Activated naive CD8-positive, alpha-beta T cell treated with anti-CD3 and anti-CD28 coated beads, Interleukin-2, amount 50 U/mL, for 24 hours (primary cell): ENCODE measurements around the gene TP63.
"Not testable (repeated sequence)": the region's sequence is repeated elsewhere in the genome, so short reads cannot be mapped to it uniquely, and the experiment has no call there.

Experiments used
- ATAC-seq: fragments of 150-1000 bp; cut with Tn5 transposase; one replicate; pipeline ENCODE4 v1.10.0; 2021
- DNase-seq: peaks from one replicate; pipeline ENCODE4 v3.0.0; 2021
- H3K27ac Mint-ChIP-seq: one replicate; pipeline ENCODE4 v1.8.0; 2021; ENCODE audit warnings: mild to moderate bottlenecking, mixed read lengths
- H3K27me3 Mint-ChIP-seq: one replicate; pipeline ENCODE4 v1.8.0; 2021; ENCODE audit warnings: mixed read lengths
- H3K36me3 Mint-ChIP-seq: one replicate; pipeline ENCODE4 v1.8.0; 2021; ENCODE audit warnings: low read depth, mixed read lengths
- H3K4me1 Mint-ChIP-seq: one replicate; pipeline ENCODE4 v1.8.0; 2021; ENCODE audit warnings: mixed read lengths
- H3K4me3 Mint-ChIP-seq: one replicate; pipeline ENCODE4 v1.8.0; 2021; ENCODE audit warnings: mild to moderate bottlenecking, moderate library complexity, mixed read lengths
- H3K9me3 Mint-ChIP-seq: one replicate; pipeline ENCODE4 v1.8.0; 2021; ENCODE audit warnings: mixed read lengths

Gene TP63

DNA sequence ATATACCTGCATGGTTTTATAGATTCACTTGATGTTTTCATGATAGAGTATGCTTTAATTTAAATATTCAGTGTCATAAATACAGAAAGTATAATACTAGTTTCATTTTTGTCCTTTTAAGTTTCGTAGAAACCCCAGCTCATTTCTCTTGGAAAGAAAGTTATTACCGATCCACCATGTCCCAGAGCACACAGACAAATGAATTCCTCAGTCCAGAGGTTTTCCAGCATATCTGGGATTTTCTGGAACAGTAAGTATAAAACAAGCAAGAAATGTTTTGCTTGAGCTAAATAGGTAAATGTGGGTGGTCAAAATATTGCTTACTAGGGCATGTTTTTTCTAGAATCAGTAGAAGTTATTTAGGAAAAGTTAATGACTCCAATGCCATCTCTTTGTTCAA is 106.4 kb downstream of the TP63 start:
- H3K36me3 Mint-ChIP-seq: no peaks in the 10 kb centered on the region
- peaks cover 10% of the 10 kb centered on the region for H3K9me3 Mint-ChIP-seq
- H3K27me3 Mint-ChIP-seq: peaks cover 2% of the 10 kb centered on the region
- no peak overlapping the region for H3K27ac Mint-ChIP-seq
- ATAC-seq (no peak), DNase-seq (no peak)
- peaks cover 2% of the 10 kb centered on the region for H3K4me1 Mint-ChIP-seq
- H3K4me3 Mint-ChIP-seq: no peak overlapping the region

GRCh38 chr3:189739378-189739777 is 108.2 kb downstream of the TP63 start:
- Mint-ChIP-seq H3K9me3 (peaks cover 7% of the 10 kb centered on the region), H3K4me3 (no peak overlapping the region), H3K36me3 (no peaks in the 10 kb centered on the region), H3K27me3 (peaks cover 2% of the 10 kb centered on the region), H3K4me1 (peaks cover 2% of the 10 kb centered on the region), H3K27ac (no peak overlapping the region)
- DNase-seq: no peak
- ATAC-seq: no peak

DNA sequence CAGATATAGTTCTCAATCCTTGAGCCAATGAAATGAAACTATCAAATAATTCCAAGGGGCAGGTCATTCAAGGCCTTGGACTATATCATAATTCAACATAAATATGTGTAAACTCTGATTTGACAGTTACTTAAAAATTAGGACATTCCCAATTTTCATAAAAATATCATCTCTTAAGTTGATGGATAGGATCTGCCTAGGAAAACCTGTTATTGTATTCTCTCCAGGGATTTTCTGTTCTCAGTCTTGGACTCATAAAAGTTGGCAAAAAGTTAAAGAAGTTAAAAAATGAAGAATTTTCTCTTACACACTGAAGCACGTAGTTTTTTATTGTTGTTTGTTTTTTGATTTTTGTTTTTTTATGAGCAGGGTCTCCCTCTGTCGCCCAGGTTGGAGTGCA is 109.0 kb downstream of the TP63 start:
- no peak overlapping the region for H3K27ac Mint-ChIP-seq
- peaks cover 2% of the 10 kb centered on the region for H3K4me1 Mint-ChIP-seq
- no peak overlapping the region for H3K4me3 Mint-ChIP-seq
- no peaks in the 10 kb centered on the region for H3K36me3 Mint-ChIP-seq
- H3K27me3 Mint-ChIP-seq: no peaks in the 10 kb centered on the region
- peaks cover 12% of the 10 kb centered on the region for H3K9me3 Mint-ChIP-seq
- no peak for ATAC-seq
- no peak for DNase-seq

DNA sequence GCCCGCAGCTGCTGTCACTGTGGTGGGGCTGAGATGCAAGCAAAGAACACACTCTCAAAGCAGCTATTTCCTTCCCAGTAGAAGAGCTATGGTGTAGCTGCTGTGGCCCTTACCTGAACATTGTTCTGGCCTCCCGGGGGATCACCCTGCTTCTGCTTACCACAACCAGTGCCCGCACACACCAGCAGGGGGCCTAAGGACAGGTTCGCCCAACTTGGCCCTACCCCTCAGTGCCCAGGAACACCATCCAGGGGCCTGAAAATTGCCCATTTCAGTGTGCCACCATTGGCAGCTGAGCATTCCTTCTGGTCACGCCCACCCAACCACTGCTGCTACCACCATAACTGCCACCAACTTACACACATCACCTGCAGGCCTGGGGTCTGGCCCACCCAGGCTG is 113.0 kb downstream of the TP63 start:
- ATAC-seq (no peak), DNase-seq (no peak)
- no peak overlapping the region for H3K27ac Mint-ChIP-seq
- peaks cover 13% of the 10 kb centered on the region for H3K9me3 Mint-ChIP-seq
- H3K4me3 Mint-ChIP-seq: no peak overlapping the region
- H3K27me3 Mint-ChIP-seq: no peaks in the 10 kb centered on the region
- no peaks in the 10 kb centered on the region for H3K4me1 Mint-ChIP-seq
- H3K36me3 Mint-ChIP-seq: no peaks in the 10 kb centered on the region

DNA sequence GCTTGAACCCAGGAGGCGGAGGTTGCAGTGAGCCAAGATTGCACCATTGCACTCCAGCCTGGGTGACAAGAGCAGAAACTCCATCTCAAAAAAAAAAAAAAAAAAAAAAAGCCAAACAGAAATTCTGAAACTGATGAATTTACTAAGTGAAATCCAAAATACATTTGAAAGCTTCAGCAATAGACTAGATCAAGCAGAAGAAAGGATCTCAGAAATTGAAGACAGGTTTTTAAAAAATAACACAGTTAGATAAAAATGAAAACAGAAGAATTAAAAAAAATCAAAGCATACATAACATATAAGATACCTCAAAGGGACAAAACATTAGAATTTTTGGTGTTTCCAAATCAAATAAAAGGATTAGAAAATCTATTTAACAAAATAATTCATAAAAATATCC is 114.4 kb downstream of the TP63 start:
- DNase-seq: no peak
- H3K36me3 Mint-ChIP-seq: no peaks in the 10 kb centered on the region
- no peak for ATAC-seq
- no peak overlapping the region for H3K27ac Mint-ChIP-seq
- no peak overlapping the region for H3K4me3 Mint-ChIP-seq
- no peaks in the 10 kb centered on the region for H3K27me3 Mint-ChIP-seq
- H3K4me1 Mint-ChIP-seq: no peaks in the 10 kb centered on the region
- peaks cover 13% of the 10 kb centered on the region for H3K9me3 Mint-ChIP-seq

DNA sequence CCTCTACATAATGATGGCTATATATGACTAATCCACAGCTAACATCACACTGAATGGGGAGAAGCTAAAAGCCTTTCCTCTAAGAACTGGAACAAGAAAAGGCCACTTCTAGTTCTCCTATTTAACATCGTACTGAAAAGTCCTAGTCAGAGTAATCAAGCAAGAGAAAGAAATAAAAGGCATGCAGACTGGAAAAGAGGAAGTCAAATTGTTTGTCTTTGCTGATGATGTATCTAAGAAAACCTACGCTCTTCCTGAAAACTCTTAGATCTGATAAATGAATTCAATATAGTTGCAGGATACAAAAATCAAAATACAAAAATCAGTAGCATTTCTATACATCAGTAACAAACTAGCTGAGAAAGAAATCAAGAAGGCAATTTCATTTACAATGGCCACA is 116.9 kb downstream of the TP63 start:
- Mint-ChIP-seq H3K27ac (no peak overlapping the region), H3K4me1 (no peaks in the 10 kb centered on the region), H3K27me3 (no peaks in the 10 kb centered on the region), H3K9me3 (peaks cover 10% of the 10 kb centered on the region), H3K36me3 (no peaks in the 10 kb centered on the region), H3K4me3 (no peak overlapping the region)
- DNase-seq (no peak), ATAC-seq (no peak)

DNA sequence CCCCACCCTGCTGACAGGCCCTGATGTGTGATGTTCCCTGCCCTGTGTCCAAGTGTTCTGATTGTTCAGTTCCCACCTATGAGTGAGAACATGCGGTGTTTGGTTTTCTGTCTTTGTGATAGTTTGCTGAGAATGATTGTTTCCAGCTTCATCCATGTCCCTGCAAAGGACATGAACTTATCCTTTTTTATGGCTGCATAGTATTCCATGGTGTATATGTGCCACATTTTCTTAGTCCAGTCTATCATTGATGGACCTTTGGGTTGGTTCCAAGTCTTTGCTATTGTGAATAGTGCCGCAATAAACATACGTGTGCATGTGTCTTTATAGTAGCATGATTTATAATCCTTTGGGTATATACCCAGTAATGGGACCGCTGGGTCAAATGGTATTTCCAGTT is 119.8 kb downstream of the TP63 start:
- not testable (repeated sequence) for H3K4me3 Mint-ChIP-seq, H3K4me1 Mint-ChIP-seq, DNase-seq, H3K27me3 Mint-ChIP-seq, H3K36me3 Mint-ChIP-seq, H3K27ac Mint-ChIP-seq, ATAC-seq, H3K9me3 Mint-ChIP-seq

GRCh38 chr3:189754356-189754755 is 123.2 kb downstream of the TP63 start:
- Mint-ChIP-seq H3K36me3 (no peaks in the 10 kb centered on the region), H3K27ac (no peak overlapping the region), H3K27me3 (no peaks in the 10 kb centered on the region), H3K9me3 (no peaks in the 10 kb centered on the region), H3K4me3 (no peak overlapping the region), H3K4me1 (no peaks in the 10 kb centered on the region)
- DNase-seq (no peak), ATAC-seq (no peak)

GRCh38 chr3:189756582-189757078 is 125.4 kb downstream of the TP63 start:
- H3K36me3 Mint-ChIP-seq: peaks cover 2% of the 10 kb centered on the region
- no peak for ATAC-seq
- H3K27me3 Mint-ChIP-seq: no peaks in the 10 kb centered on the region
- no peak overlapping the region for H3K27ac Mint-ChIP-seq
- no peak for DNase-seq
- H3K9me3 Mint-ChIP-seq: no peaks in the 10 kb centered on the region
- H3K4me3 Mint-ChIP-seq: no peak overlapping the region
- H3K4me1 Mint-ChIP-seq: no peaks in the 10 kb centered on the region

DNA sequence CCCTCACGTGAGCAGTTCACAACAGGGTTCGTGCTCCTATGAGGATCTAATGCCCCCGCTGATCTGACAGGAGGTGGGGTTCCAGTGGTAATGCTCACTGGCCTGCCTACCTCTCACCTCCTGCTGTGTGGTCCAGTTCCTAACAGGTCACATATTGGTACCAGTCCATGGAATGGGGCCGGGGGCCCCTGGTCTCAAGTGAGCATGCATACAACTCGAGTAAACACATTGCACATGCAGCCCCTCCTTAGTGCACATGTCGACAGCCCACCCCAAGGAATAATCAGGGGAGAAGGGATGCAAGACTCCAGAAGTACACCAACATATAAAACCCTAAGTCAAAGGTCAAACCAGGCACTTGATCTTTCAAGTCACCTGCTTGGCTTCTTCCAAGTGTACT is 127.0 kb downstream of the TP63 start:
- no peaks in the 10 kb centered on the region for H3K9me3 Mint-ChIP-seq
- no peak overlapping the region for H3K4me3 Mint-ChIP-seq
- DNase-seq (no peak), ATAC-seq (no peak)
- H3K27me3 Mint-ChIP-seq: no peaks in the 10 kb centered on the region
- H3K4me1 Mint-ChIP-seq: no peaks in the 10 kb centered on the region
- H3K27ac Mint-ChIP-seq: no peak overlapping the region
- H3K36me3 Mint-ChIP-seq: peaks cover 2% of the 10 kb centered on the region

GRCh38 chr3:189766416-189766815 is 135.2 kb downstream of the TP63 start:
- Mint-ChIP-seq H3K4me1 (no peaks in the 10 kb centered on the region), H3K27me3 (no peaks in the 10 kb centered on the region), H3K36me3 (no peaks in the 10 kb centered on the region), H3K4me3 (no peak overlapping the region), H3K9me3 (no peaks in the 10 kb centered on the region), H3K27ac (no peak overlapping the region)
- ATAC-seq (no peak), DNase-seq (no peak)

DNA sequence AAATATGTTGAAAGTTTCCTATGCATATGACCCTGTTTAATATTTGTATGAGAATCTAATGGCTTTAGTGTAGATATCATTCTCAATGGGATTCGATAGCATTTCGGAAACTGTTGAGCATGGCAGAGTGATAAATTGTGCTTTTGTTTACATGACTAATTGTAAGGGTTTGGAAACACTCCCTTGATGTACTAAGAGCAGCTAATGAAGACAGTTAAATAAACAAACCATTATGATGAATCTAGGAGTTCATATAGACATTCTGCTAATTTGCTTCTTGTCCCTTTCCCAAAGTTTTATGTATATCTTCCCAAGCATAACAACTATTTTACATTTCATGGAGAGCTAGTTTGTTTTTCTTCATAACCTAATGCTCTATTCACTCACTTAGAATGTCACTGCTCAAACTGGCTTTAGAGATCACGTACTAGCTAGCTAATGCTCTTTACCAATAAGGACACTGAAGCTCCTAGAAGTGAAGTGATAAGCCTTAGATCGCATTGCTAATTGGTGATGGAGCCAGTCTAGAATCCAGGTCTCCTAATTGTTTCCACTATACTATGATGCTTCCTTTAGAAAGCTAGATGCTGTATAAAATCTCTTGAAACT is 140.8 kb downstream of the TP63 start:
- Mint-ChIP-seq H3K9me3 (no peaks in the 10 kb centered on the region), H3K27me3 (no peaks in the 10 kb centered on the region), H3K36me3 (no peaks in the 10 kb centered on the region), H3K4me1 (no peaks in the 10 kb centered on the region), H3K4me3 (no peak overlapping the region), H3K27ac (no peak overlapping the region)
- DNase-seq (no peak), ATAC-seq (no peak)

DNA sequence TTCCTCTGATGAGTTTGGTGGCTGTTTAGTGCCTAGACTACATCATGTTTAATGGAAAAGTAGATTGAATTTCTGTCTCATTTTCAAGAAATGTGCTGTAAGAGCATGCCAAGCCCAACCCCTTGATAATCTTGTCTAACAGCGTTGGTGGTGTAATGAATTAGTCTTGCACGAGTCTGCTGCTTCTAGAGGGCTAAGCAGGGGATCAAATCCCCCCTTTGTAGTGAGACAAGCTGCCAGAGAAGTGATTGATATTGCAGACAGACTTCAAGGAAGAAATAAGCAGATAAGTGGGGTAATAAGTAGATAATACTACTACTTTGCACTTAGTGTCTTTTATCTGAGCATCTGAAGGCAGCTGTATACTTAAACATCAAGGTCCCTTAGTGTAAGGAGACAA is 141.4 kb downstream of the TP63 start:
- Mint-ChIP-seq H3K36me3 (no peaks in the 10 kb centered on the region), H3K27ac (no peak overlapping the region), H3K9me3 (no peaks in the 10 kb centered on the region), H3K27me3 (no peaks in the 10 kb centered on the region), H3K4me3 (no peak overlapping the region), H3K4me1 (no peaks in the 10 kb centered on the region)
- no peak for DNase-seq
- ATAC-seq: no peak

- Mint-ChIP-seq H3K36me3 (no peaks in the 10 kb centered on the region), H3K9me3 (no peaks in the 10 kb centered on the region)
Observed at GRCh38 chr3:189773056-189773455, 141.9 kb downstream of the TP63 start.

DNA sequence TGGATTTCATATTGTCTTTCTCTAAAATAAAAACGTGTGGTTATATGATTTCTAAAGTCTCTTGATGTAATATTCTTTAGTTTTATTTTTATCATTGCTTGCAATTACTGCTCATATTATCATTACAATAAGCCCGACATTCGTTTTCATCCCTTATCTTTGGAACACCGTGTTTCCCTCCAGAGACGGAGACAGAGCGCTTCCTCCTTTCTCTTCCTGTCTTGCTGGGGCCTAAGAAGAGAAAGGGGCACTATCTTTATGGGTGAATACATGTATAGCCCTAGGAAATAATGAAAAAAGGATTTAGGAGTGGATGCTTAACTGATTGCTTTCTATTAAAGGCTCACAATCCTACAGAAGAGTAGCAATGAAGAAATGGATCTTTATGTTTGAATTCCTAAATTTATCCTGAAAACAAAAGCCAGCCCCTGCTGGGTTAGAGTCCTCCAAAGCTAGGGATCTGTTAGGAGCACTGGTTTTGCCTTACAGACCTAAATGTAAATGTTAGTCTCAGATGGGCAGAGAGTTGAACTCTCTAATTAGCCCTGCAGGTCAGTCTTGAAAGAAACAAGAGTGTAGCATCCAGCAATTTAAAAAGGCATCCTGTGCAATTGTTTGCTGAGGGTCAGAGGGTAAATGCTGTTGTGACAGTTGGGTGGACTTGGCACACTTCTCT is 145.1 kb downstream of the TP63 start:
- Mint-ChIP-seq H3K4me3 (no peak overlapping the region), H3K4me1 (peaks cover 3% of the 10 kb centered on the region), H3K36me3 (no peaks in the 10 kb centered on the region), H3K27ac (no peak overlapping the region), H3K27me3 (no peaks in the 10 kb centered on the region), H3K9me3 (no peaks in the 10 kb centered on the region)
- DNase-seq: no peak
- ATAC-seq: no peak

More at GRCh38 chr3:189773056-189773455, 141.9 kb downstream of the TP63 start:
- ATAC-seq (no peak), DNase-seq (no peak)
- no peak overlapping the region for H3K27ac Mint-ChIP-seq
- H3K4me1 Mint-ChIP-seq: peaks cover 1% of the 10 kb centered on the region
- no peaks in the 10 kb centered on the region for H3K27me3 Mint-ChIP-seq
- H3K4me3 Mint-ChIP-seq: no peak overlapping the region
